ENCODE measurements around the gene DCP1B.

DCP1B gene

GRCh38 chr12:2032506-2032905 is 28.2 kb upstream of the DCP1B start:
- TF ChIP-seq, protein P1, sequence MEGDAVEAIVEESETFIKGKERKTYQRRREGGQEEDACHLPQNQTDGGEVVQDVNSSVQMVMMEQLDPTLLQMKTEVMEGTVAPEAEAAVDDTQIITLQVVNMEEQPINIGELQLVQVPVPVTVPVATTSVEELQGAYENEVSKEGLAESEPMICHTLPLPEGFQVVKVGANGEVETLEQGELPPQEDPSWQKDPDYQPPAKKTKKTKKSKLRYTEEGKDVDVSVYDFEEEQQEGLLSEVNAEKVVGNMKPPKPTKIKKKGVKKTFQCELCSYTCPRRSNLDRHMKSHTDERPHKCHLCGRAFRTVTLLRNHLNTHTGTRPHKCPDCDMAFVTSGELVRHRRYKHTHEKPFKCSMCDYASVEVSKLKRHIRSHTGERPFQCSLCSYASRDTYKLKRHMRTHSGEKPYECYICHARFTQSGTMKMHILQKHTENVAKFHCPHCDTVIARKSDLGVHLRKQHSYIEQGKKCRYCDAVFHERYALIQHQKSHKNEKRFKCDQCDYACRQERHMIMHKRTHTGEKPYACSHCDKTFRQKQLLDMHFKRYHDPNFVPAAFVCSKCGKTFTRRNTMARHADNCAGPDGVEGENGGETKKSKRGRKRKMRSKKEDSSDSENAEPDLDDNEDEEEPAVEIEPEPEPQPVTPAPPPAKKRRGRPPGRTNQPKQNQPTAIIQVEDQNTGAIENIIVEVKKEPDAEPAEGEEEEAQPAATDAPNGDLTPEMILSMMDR (IDR thresholded peaks at IDR 0.05): no peak
- Histone ChIP-seq H3K4me3 (no peak overlapping the region), H3K27ac (no peak overlapping the region)
- no peak for DNase-seq (ENCODE audit: low spot score)

DNA sequence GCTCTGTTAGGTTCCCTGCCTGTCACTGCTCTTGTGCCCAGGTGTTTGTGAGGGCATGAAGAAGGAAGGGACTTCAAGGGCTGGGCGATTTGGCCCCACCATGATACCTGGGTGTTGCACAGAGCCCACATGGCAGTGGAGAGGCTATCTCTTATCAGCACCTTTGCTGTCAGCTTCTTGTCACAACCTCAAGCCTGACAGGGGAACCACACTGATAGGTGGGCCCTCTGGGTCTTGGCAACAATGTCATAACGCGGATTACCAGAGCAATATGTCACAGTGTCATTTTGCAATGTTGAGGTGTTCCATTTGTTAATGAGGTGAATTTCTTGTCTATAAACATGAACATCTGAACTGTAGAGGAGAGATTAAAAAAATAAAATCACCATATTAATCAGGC is 25.6 kb upstream of the DCP1B start:
- no peak overlapping the region for H3K27ac ChIP-seq
- TF ChIP-seq, protein P1 (IDR thresholded peaks at IDR 0.05): no peak
- no peak for DNase-seq (ENCODE audit: low spot score)
- H3K4me3 ChIP-seq: no peak overlapping the region

DNA sequence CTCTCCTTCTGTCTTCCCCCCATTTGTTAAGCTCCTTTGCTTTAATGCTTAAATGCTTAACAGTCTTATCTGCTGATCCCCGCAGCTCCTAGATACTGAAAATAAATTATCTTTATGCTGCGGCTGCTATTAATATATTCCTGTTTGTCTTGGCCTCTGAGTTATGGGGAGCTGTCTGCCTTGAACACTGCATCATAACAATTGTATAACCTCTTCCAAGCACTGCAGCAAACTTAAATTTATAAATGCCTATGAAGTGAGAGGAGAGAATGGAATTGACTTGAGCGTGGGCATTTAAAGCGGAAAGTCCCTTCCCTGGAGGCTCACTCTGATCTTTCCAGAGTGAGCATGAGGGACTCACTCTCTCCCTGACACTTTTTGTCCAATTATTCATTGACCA is 23.1 kb upstream of the DCP1B start:
- H3K27ac ChIP-seq: no peak overlapping the region
- TF ChIP-seq, protein P1 (IDR thresholded peaks at IDR 0.05): no peak
- DNase-seq (ENCODE audit: low spot score): no peak
- H3K4me3 ChIP-seq: no peak overlapping the region

- Histone ChIP-seq H3K27ac (no peak overlapping the region), H3K4me3 (no peak overlapping the region)
- DNase-seq (ENCODE audit: low spot score): no peak
- TF ChIP-seq, protein P1 (IDR thresholded peaks at IDR 0.05): no peak
Observed at GRCh38 chr12:2023365-2023764, 19.1 kb upstream of the DCP1B start.

GRCh38 chr12:2020511-2020910 is 16.3 kb upstream of the DCP1B start:
- no peak overlapping the region for H3K27ac ChIP-seq
- no peak overlapping the region for H3K4me3 ChIP-seq
- TF ChIP-seq, protein P1 (IDR thresholded peaks at IDR 0.05): no peak
- DNase-seq (ENCODE audit: low spot score): no peak

GRCh38 chr12:2019126-2019525 is 14.9 kb upstream of the DCP1B start:
- TF ChIP-seq, protein P1 (IDR thresholded peaks at IDR 0.05): no peak
- Histone ChIP-seq H3K27ac (no peak overlapping the region), H3K4me3 (no peak overlapping the region)
- no peak for DNase-seq (ENCODE audit: low spot score)

DNA sequence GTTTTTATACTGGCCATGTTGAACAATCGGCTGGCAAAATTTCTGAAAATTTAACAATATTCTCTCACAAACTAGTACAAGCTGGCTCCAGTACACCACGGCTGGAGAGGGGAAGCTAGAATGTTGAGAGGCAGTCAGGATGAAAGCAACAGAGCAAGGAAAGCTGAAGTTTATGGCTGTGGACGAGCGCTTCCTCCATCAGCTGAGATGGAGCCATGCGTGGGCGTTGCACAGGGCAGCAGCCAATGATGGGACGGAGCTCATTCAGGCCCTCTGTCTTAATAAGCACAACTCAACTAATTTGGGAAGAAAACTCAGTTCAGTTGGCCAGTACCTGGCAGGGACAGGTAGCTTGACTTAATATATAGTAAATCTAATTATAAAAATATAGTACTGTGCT is 14.1 kb upstream of the DCP1B start:
- Histone ChIP-seq H3K4me3 (no peak overlapping the region), H3K27ac (no peak overlapping the region)
- DNase-seq (ENCODE audit: low spot score): no peak
- TF ChIP-seq, protein P1 (IDR thresholded peaks at IDR 0.05): no peak
